IPS DF 4.7 (cell line): ENCODE data around the gene FGGY.

Experiments
- DNase-seq: peaks from one replicate; pipeline ENCODE4 v3.0.0-alpha.2; 2013; ENCODE audit warnings: low spot score; ENCODE audit errors: extremely low read depth

The FGGY gene

DNA sequence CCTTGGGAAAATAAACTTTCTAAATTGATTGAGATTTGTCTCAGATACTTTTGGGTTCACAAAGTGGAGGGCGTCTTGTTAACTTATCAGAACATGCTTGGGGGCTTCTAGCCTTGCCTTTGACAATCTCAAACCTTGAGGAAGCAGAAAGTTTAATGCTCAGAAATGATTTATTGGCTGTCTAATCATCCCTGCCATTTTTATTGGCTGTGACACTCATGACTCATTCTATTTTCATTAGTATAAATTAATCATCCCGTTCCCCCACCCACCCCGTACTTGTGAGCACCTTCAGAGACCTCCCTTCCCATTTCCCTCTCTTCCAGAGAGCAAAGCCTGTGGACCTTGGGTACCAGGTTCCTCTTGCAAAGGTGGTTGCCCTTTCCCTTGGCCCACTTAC lies 87.1 kb downstream of the FGGY start:
- DNase-seq: no peak

DNA sequence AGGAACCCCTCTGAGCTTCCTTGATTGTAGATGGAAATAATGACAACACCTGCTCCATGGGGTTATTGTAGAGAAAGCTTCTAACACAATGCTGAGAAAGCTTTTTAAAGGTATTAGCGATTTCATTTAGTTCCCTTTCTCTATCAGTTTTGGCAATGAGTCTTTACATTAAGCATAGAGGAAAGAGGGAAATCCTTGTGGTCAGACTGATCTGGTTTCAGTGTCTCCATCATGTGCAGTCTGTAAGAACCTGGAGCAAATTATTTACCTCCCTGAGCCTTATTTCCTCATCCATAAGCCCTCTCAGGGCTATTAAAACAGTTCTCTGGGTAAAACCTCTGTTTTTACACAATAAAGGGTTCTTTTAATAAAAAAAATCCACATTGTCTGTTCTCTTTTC lies 87.5 kb downstream of the FGGY start:
- DNase-seq: no peak

DNA sequence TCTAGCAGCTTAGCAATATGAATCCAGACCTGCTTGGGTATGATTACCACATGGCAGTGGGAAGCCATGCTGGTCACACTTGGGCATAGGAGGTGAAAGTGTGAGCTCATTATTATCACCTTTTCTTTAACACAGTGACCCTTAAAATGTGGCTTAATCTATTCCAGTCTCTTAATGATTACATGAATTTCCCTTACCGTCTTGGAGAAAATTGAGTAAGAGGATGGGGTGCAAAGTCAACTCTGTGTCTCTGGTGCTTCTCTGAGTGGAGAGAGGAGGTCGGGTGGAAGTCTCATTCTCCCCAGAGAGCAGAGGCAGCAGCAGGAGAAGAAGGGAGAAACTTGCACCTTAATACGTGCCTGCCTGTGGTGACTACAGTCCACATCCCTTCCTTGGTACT lies 91.3 kb downstream of the FGGY start:
- DNase-seq: no peak

DNA sequence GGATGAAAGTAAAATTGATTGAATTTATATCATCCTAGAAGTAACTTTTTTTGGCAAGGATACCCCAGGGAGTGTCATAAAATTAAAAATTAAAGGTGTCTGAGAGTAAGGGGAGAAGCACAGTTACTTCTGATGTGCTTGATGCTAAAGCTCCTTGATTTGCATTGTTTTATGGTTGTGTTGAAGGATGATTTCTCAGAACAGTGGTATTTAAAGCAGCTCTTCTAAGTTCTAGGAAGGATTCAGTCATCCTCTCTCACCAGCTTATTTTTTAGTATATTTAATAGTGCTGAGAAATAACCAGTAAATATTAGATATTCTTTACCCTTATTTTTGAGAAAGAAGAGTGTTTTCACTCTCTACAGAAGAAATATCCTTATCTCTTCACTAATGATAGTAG lies 93.0 kb downstream of the FGGY start:
- no peak for DNase-seq

DNA sequence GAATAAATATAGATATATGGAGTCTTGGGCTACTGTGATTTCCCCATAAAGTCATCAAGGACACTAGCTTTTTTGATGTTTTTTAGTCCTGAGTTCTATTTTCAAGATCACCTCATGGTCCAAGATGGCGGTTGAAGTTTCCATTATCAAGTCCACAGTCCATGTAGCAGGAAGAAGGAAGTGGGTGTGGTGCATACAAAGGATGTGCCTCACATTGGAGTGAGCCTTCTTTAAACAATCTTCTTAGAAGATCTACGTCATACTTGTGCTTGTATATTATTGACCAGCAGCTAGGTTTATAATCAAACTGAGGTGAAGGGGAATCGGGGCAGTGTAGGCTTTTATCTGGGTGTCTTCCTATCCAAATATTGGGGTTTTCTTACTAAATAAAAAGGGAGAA lies 93.4 kb downstream of the FGGY start:
- DNase-seq: no peak

DNA sequence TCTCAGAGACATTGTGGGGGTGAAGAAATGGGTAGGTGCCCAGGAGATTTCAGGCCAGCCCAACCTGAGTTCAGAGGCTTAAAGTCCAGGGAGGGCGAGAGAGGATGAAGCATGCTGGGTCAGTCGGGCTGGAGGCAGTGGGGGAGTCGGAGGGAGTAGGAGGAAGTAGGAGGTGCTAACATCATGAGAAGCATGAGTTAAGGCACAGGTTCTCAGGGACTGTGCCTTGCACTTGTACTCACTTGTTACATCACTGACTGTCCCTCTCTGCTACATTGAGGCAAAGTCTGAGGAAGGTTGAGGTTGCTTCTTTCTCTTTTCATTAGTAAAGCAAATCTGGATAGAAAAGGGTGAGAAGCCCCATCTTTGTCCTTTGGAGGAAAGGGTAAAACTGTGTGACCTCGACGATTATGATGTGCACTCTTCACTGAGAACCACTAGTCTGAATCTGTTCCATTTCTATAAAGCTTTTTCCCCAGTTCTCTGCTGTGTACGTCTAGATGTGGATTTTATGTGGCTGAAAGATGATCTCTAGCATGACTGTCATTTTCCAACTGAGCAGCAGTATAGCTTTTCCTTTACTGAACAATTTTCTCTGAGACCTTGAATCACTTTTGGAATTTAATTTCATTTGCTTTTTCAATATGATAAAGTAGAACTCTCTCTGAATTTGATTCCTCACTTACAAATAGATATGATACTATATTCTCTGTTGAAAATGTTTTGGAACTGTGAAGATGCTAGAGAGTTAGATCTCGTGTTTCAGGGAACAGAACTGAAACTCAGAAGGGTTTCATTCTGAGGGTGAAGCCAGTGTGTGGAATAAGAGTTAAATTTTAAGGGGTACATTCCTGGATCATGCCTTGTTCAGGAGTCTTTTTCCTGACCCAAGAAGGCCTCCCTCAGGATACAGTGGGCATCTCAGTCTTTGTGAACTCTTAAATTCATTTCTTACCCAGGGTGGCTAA lies 94.6 kb downstream of the FGGY start:
- DNase-seq: no peak

DNA sequence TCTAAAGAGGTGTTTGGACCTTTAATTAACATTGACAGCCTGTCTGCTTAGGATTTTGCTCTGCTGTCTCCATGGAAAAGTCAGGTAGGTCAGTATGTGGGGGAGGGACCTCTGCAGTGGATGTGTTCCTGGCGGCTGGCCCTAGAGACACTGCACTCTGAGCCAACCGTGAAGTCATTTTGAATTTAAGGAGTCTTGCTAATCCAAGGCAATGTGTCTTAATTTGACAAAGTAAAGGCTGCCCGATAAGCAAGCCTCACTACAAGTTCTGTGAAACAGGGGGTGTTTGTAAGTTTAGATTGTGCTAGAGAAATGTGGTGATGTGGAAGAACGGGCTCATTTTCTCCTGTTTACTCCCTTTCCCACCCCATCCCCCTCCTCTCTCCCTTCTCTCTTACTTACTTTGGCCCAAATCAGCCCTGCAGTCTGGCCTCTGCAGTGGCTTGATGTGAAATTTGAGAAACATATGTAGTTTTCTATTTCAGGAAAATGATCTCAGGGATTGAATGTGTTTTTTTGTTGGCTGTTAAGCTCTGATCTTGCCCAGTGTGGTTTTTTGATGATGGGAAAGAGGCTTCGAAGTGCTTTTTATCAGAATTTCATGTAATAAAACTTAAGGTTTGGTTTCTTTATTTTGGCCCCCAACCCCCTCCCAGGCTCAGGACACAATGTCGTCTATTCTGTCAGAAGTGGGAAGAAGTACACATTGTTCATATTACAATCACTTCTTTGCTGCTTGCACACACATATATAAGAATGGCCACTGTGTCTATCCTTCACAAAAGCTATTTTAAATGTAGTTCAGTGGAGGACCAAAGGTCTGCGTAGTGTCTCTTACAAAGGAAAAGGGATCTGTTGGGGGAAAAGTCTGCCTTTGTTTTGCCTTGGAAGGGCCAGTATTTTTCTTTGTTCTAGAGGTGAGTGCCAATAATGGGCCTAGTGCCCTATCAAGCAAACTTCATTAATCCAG lies 96.6 kb downstream of the FGGY start:
- DNase-seq: no peak

DNA sequence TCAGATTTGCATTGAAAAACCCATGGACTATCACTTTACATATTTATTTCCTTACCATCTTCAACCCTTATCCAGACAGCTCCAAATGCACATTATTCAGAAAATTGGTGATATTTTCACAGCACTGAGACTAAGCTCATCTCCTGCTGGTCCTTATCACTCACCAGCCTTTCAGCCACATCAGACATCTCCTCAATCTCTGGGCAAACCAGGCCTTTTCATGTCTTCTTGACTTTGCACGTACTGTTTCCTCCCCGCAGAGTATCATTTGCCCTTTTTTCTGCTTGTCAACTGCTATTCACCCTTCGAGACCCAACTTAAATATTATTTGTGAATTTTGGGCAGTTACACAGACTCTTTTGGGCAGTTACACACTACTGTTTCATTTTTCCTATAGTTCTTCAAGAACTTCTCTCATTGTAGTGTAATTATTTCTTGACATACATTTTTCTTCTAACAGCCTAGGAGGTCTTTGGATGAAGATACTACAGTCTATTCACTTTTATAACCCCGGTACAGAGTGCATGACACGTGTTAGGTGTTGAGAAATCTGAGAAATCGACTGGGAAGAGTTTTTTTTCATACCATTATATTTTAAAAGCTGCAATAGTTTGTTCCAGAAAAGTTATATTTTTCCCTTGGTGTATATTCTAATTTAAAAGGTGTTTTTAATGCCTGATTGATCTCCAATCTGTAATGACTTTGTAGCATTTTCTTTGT lies 98.0 kb downstream of the FGGY start:
- no peak for DNase-seq

DNA sequence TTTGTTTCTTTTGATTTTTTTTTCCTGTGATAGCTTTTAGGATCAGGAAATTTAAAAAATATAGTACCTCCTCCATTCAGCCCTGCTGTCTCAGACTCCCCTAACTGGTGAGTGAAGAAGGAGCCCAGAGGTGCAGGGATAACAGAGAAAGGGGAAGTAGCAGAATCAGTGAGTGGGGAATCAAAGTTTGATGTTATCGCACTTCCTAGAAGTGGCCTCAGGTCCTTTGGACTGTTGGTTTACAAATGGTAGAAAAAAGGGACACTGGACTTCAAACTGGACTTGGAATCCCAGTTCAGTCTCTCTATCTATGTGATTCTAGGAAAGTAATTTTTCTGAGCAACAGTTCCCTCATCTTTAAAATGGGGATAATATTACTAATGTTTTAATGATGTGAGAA lies 99.5 kb downstream of the FGGY start:
- DNase-seq: no peak

DNA sequence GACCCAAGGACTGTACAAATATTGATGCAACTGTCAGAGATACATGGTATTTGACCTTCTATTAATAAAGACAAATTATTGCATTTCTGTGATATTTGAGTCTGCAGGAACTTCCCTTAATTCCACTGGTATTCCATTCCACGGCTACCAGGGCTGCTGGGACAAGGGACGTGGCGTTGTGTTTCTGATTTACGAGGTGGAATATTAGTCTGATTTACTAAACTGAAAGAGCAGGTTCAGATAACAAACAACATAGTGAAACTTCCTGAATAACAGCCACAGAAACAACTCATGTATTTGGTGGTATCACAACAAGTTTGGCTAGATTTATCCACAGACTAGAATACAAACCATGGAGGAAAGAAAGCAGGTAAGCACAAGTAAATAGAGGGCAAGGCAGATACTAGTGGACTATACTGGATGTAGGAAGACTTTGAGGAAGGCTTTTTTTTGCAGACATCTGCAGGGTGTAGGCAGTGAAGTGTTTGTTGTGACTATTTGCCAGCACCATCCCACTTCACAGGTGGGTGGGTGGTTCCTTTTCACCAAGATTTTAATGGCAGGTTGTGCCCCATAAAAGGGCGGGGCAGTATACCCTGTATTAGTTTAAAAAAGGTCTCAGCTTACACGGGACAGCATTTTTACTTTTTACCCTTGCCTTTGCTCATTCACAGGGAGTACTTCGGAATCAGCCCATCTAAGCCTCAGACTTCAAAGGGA lies 100.4 kb downstream of the FGGY start:
- no peak for DNase-seq

DNA sequence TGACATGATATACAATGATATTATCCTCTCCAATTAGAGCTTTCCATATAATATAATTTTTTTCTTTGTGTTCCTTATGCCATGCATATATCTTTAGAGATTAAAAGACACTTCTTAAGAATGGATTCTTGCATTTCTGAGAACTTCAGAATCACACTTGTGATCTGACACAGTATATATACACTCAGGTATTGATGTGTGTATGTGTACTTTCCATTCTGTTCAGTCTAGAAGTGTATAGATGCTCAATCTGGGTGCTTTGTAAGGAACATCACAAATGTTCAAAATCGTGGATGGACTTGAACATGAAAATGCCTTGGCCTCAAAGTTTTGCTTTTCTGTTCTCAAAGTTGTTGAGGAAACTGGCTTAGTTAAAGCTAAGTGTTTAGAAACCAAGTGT lies 102.7 kb downstream of the FGGY start:
- no peak for DNase-seq

DNA sequence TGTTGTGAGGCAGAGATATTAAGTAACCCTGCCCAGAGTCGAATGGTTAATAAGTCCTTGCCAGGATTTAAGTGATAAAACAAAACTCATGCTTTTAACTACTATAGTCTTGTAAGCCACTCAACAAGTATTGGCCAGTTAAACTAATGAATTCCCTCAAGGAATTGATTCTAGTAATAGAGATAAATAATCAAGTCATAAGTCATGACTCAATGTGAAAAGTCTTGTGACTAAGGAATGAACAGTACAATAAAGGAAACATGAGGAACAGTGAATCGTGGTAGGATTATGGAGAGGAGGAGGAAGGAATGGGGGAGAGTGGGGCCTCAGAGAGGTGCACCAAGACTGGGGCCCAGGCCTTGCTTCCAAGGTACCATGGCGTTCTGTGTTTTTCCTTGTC lies 104.7 kb downstream of the FGGY start:
- no peak for DNase-seq

DNA sequence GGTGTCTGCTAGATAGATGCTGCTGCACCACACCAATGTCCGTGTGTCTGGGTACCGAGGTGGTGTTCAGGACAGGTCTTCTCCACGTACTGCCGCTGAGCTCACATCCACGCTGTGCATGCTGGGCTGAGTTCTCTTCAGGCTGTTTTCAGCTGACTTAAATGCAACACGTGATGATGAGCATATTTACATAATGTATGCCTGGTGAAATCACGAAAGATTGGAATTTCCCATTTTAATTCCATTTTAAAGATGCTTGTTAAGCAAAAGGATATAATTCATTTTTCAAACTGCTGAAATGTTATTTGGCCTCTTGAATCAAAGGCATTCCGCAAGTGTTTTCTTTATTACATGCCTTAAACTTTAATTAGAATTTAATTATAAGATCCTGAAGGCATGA lies 107.9 kb downstream of the FGGY start:
- DNase-seq: no peak

DNA sequence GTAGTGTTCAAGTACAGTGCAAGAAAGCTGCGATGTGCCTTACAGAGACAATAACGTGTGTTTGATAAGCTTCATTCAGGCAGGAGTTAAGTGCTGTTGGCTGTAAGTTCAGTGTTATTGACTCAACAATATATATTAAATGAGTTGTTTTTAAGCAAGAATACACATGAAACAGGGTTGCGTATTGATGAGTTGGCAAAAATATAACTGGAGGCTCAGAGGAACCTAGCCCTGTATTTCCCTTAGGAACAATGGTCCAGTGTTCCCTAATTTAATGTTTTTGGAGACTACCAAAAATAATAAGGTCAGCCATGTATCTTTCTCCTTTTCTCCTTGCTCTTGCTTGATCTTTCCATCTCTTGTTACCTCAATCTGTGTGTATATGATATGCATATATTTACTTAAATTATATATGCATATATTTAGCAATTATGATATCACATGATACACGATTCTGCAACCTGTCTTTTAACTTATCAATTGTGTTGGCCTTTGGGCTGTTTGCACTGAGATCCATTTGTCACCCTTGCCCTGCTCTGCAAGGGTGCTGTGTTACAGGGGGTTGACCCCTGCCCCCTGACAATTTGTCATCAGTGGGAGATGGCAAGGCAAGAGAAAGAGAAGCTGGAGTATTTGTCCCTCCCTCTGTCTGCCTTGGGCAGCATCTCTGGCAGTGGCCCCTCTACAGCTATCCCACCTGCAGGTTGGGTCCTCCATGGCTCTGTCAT lies 109.7 kb downstream of the FGGY start:
- DNase-seq: no peak

DNA sequence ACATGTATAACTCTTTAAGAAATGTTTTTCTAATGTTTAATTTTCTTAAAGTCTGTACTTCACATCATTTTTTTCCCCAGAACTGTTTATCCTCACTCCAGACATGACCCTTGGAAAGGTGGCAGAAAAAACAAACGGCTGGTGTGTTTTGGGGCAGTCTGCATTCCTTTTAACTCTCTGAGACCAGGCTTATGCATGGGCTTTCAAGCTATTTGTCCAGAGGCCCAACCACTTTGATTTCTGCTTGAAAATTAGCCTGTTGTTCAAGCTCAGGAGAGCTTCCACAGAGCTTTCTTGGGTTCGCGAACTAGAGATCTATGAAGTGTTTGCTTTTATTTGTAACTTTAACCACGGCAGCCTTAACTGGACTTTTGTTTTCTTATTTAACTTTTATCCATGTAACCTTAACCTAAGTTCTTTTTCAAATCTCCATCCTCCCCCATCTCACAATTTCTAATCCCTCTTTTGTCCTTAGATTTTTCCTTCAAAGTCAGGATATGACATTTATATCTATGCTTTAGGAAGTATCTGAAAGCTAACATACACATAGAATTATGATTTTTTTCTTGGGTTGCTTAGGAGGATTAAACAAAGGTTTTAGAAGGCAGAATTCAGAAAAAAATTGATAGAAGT lies 111.8 kb downstream of the FGGY start:
- no peak for DNase-seq

DNA sequence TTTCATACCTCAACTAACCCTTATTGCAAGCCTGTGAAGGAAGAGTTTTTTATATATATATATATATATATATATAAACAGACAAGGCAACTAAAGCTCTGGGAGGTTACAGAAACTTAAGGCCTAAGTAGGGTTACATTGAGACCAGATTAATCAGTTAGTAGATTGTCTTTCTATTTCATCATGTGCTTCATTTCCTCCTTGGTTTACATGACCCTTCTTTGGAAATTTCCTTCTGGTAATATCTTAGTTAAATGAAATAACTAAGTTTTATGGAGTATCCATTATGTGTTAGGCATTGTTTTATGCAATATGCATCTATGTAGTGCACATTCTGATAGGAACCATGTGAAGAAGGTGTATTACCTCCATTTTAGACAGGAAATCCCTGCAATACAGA lies 112.7 kb downstream of the FGGY start:
- no peak for DNase-seq

DNA sequence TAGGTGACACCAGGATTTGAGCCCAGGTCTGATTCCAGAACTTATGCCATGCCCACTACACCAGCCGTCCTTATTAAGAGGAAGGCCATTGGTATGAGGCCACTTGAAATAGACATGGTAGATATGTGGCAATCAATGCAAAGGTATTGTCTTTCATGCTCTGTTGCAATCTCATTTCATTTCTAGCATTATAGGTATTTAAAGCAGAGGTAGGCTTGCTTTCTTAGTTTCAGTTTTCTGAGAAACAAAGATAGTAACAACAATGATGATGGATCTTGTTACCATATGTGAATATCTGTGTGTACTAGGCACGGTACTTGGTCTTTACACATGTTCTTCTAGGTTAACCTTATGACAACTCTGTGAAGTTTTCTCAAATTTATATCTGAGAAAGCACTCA lies 113.1 kb downstream of the FGGY start:
- DNase-seq: no peak

DNA sequence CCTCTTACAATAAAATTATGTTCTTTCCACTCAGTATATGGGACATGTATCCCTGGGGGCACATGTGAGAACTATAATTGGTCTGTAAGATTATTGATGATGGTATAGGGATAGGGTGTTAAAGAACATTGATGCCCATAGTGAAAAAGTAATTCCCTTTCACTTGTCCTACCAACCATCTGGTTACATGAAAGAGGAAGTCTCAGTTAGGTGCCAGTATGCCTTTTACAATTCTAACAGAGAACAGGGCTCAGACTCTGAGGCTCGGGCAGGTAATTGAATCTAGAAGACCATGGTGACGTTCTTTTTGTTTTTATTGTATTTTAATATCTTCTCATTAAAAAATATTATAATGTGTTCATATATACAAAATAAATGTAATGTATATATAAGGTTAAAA lies 113.6 kb downstream of the FGGY start:
- no peak for DNase-seq

DNA sequence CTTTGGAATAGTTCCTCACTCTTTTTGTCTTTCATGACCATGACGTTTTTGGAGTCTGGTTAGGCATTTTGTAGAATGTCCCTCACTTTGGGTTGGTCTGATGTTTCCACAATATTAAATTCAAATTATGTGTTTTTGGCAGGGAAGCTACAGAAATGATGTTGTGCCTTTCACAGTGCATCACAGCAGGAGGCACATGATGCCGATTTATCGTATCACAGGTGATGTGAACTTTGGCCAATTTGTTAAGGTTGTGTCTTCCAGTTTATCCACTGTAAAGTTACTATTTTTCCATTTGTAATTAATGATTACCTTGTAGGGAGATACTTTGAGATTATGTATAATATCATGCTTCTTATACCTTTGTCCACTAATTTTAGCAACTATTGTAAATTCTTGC lies 114.3 kb downstream of the FGGY start:
- DNase-seq: no peak
